KMS-11 (cell line): Measurements from ENCODE around the gene OGDHL.

Experiments
- H2AFZ ChIP-seq: fragments of 200-600 bp; sonication (generic); 2 replicates; pipeline ENCODE4 v1.6.1; 2016; ENCODE audit warnings: antibody characterized with exemption, mixed run types, low read depth
- H3K27ac ChIP-seq: fragments of 200-600 bp; sonication (generic); 2 replicates; pipeline ENCODE4 v1.6.1; 2016; ENCODE audit warnings: mild to moderate bottlenecking, mixed run types
- H3K27me3 ChIP-seq: fragments of 200-600 bp; sonication (generic); 2 replicates; pipeline ENCODE4 v1.6.1; 2017; ENCODE audit warnings: mild to moderate bottlenecking, low read depth, mixed run types, moderate library complexity; ENCODE audit not compliant: insufficient read depth
- H3K36me3 ChIP-seq: fragments of 200-600 bp; sonication (generic); 2 replicates; pipeline ENCODE4 v1.6.1; 2017; ENCODE audit warnings: mild to moderate bottlenecking, mixed run types; ENCODE audit not compliant: insufficient read depth
- H3K4me1 ChIP-seq: fragments of 200-600 bp; sonication (generic); 2 replicates; pipeline ENCODE4 v1.6.1; 2016; ENCODE audit warnings: mild to moderate bottlenecking, low read depth, mixed run types; ENCODE audit not compliant: poor library complexity, severe bottlenecking
- H3K4me2 ChIP-seq: fragments of 200-600 bp; sonication (generic); 2 replicates; pipeline ENCODE4 v1.7.0; 2016; ENCODE audit warnings: mild to moderate bottlenecking, mixed run types
- H3K4me3 ChIP-seq: fragments of 200-600 bp; sonication (generic); IDR thresholded peaks from 2 replicates; pipeline ENCODE4 v1.6.1; 2017; ENCODE audit warnings: low read depth, low read length, mixed read lengths; ENCODE audit not compliant: insufficient read depth
- H3K79me2 ChIP-seq: fragments of 200-600 bp; sonication (generic); 2 replicates; pipeline ENCODE4 v1.6.1; 2016; ENCODE audit warnings: low read depth, mixed run types; ENCODE audit not compliant: insufficient read depth
- H3K9ac ChIP-seq: fragments of 200-600 bp; sonication (generic); 2 replicates; pipeline ENCODE4 v1.6.1; 2016; ENCODE audit warnings: mild to moderate bottlenecking, mixed run types
- H4K20me1 ChIP-seq: fragments of 200-600 bp; sonication (generic); 2 replicates; pipeline ENCODE4 v1.6.1; 2016; ENCODE audit warnings: mild to moderate bottlenecking, mixed run types; ENCODE audit not compliant: insufficient read depth
- TF ChIP-seq, protein P1 (sequence below): fragments of 200-600 bp; sonication (generic); conservative IDR thresholded peaks from 2 replicates; pipeline ENCODE4 v1.6.1; 2017; ENCODE audit warnings: low read depth, mild to moderate bottlenecking, antibody characterized with exemption, low read length, moderate library complexity, mixed read lengths

Gene OGDHL

DNA sequence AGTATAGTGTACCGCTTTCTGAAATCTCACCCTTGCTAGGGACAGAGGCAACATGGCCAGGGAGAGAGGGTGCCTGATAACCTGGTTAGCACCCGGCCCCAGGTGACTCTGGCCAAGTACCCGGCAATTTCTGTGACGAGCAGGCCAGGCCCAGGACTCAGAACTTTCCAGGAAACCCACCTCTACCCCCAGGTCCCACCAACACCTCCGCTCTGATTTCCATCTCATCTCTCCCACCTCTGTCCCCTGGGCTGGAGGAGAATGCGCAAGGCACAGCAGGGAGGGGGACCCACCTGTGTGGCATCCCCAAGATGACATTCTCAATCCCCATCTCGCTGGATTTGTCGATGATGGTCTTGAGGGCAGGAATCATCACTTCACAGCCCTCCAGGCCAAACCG is 11.6 kb downstream of the OGDHL start:
- Histone ChIP-seq H3K9ac (no peak overlapping the region), H3K79me2 (no peaks in the 10 kb centered on the region), H2AFZ (no peak overlapping the region), H3K4me1 (no peaks in the 10 kb centered on the region), H4K20me1 (no peaks in the 10 kb centered on the region), H3K27me3 (0 out of 2 replicates have a peak, but pooled peaks cover 2% of the 10 kb centered on the region), H3K27ac (no peak overlapping the region), H3K4me2 (no peak overlapping the region), H3K36me3 (no peaks in the 10 kb centered on the region), H3K4me3 (no peak overlapping the region)
- TF ChIP-seq, protein P1, sequence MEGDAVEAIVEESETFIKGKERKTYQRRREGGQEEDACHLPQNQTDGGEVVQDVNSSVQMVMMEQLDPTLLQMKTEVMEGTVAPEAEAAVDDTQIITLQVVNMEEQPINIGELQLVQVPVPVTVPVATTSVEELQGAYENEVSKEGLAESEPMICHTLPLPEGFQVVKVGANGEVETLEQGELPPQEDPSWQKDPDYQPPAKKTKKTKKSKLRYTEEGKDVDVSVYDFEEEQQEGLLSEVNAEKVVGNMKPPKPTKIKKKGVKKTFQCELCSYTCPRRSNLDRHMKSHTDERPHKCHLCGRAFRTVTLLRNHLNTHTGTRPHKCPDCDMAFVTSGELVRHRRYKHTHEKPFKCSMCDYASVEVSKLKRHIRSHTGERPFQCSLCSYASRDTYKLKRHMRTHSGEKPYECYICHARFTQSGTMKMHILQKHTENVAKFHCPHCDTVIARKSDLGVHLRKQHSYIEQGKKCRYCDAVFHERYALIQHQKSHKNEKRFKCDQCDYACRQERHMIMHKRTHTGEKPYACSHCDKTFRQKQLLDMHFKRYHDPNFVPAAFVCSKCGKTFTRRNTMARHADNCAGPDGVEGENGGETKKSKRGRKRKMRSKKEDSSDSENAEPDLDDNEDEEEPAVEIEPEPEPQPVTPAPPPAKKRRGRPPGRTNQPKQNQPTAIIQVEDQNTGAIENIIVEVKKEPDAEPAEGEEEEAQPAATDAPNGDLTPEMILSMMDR = no peak

DNA sequence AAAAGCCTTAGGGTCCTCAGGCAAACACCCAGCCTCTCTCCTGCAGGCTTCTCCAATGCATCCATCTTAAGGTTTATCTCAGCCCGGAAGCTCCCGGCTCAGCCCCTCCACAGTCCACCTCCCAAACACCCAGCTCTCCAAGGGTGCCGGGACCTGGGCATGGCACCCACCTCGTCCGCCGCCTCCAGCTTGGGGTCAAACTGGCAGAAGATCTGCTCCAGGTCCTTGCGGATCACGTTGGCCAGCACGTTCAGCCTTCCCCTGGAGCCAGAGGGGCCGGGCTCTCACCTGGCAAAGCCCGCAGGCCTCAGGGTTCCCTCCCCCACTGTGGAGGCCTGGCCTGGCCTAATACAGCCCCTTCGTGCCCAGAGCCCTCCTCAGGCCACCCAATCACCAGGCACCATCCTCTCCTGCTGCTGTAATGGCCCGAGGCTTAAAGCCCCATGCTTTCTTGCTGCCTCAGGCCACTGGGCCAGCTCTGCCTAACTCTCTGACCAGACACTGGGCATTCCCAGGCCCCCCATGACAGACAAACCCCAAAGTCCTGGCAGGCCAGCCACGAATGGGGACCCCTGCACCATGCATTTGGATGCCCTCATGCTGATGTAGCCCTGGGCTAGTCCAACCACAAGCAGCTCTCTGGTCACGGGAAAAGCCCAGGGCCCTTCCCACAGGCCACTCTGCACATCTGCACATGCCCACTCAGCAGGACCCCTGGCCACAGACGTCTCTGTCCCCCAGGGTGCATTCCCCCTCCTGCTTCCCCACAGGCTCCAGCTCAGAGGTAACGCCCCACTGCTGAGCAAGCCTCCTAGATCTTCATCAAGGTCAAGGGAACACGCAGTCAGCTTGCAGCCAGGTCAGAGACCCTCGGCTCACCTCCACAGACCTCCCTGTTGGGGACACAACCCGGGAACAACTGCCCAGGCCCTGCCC is 12.3 kb downstream of the OGDHL start:
- H3K36me3 ChIP-seq = no peaks in the 10 kb centered on the region
- no peaks in the 10 kb centered on the region for H3K4me1 ChIP-seq
- TF ChIP-seq, protein P1 = no peak
- H3K9ac ChIP-seq = no peak overlapping the region
- H3K4me2 ChIP-seq = no peak overlapping the region
- H3K27me3 ChIP-seq = no peaks in the 10 kb centered on the region
- no peak overlapping the region for H3K4me3 ChIP-seq
- H4K20me1 ChIP-seq = no peaks in the 10 kb centered on the region
- H2AFZ ChIP-seq = no peak overlapping the region
- H3K27ac ChIP-seq = no peak overlapping the region
- H3K79me2 ChIP-seq = no peaks in the 10 kb centered on the region

DNA sequence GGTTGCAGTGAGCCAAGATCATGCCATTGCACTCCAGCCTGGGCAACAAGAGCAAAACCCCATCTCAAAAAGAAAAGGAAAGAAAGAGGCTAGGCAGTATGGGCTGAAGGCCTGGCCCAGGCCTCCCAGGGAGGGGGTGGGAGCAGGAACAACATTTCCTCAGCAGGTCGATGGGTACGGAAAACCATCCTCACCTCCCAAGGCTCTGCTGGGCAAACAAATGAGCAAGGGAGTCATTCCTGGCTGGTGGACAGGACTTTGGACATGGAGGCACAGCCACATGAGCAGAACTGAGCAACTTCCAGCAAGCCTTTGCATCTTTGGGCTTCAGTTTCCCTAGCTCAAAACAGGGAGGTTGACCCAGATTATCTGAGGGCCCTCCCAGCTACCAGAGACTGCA is 13.0 kb downstream of the OGDHL start:
- no peak overlapping the region for H3K27ac ChIP-seq
- H3K79me2 ChIP-seq = no peaks in the 10 kb centered on the region
- no peaks in the 10 kb centered on the region for H3K4me1 ChIP-seq
- no peaks in the 10 kb centered on the region for H3K27me3 ChIP-seq
- no peak overlapping the region for H3K4me2 ChIP-seq
- H3K9ac ChIP-seq = no peak overlapping the region
- TF ChIP-seq, protein P1 = no peak
- H3K36me3 ChIP-seq = no peaks in the 10 kb centered on the region
- H2AFZ ChIP-seq = no peak overlapping the region
- no peaks in the 10 kb centered on the region for H4K20me1 ChIP-seq
- no peak overlapping the region for H3K4me3 ChIP-seq

DNA sequence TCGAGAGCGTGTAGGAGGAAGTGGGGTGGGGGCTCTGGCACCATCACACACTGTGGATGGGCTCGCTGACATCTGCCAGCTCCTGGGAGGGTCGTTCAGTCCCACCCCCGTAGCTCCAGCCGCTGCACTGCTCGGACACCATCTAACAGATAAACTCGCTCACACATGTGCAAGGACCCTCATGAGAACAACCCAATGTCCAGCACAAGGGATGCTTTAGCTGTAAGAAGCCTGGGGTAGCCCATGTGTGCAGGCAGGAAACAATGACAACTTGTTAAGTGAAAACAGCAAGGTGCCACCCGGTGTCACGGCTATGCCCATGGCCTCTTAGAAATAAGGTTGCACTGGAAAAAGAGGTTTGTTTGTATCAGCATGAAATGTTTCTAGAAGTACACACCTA is 14.1 kb downstream of the OGDHL start:
- Histone ChIP-seq H3K4me3 (no peak overlapping the region), H3K79me2 (no peaks in the 10 kb centered on the region), H3K4me2 (no peak overlapping the region), H3K27ac (no peak overlapping the region), H3K4me1 (no peaks in the 10 kb centered on the region), H4K20me1 (no peaks in the 10 kb centered on the region), H2AFZ (no peak overlapping the region), H3K9ac (no peak overlapping the region), H3K27me3 (no peaks in the 10 kb centered on the region), H3K36me3 (no peaks in the 10 kb centered on the region)
- TF ChIP-seq, protein P1 = no peak
